K562 (cell line): ENCODE results near the gene ZNF222. TPM values are rescaled to one million over a fixed set of nuclear protein-coding genes. Genes with fewer than 3 reads are reported as not detected.

Source experiments
- ATAC-seq: fragments of 200-7000 bp; cut with Tn5 transposase; 3 replicates; pipeline ENCODE4 v1.9.1; 2020; ENCODE audit warnings: moderate library complexity
- BruUV-seq: library from RNA; stranded (reverse); fragments of 400-500 nt; replicated peaks from 2 replicates; lab custom pipeline; 2021; lab: Mats Ljungman, UMichigan
- CTCF ChIA-PET: fragments of 300-600 bp; formaldehyde crosslinking; extraction: SDS; loops from one replicate; lab custom pipeline; 2021; ENCODE audit warnings: low intra/inter-chr PET ratio; lab: Yijun Ruan, JAX
- POLR2A ChIA-PET: fragments of 300-600, 350-650 bp; sonication (Branson Sonifier 250); formaldehyde crosslinking; extraction: SDS; loops from one replicate; lab custom pipeline; 2021; ENCODE audit warnings: antibody characterized with exemption, inconsistent platforms; lab: Yijun Ruan, JAX
- DNase-seq, 4 experiments: peaks; one replicate each; pipeline versions ENCODE4 v3.0.0 to v3.0.0-alpha.2; 2011 to 2018; ENCODE audit warnings: low spot score in 3 of 4, mixed read lengths in 3 of 4; ENCODE audit errors: extremely low read depth in 1 of 4
- FAIRE-seq: peaks from 2 replicates; lab custom pipeline; 2011; peaks lifted over from hg19 to GRCh38; lab: Jason Lieb, UNC
- H2AFZ ChIP-seq: 2 replicates; pipeline ENCODE4 v1.6.0; 2011; ENCODE audit warnings: low read depth, low read length, control low read depth, inconsistent platforms
- H3K27ac ChIP-seq: fragments of 200-600 bp; 3 replicates; pipeline ENCODE4 v1.8.0; 2011; ENCODE audit warnings: low read depth, mild to moderate bottlenecking, control low read depth, inconsistent platforms, low read length, moderate library complexity, mixed read lengths; ENCODE audit errors: extremely low read depth
- H3K27me3 ChIP-seq, 2 experiments: fragments of 300-600 bp in 1 of 2; 2 replicates in 1 of 2; 3 replicates in 1 of 2; pipeline versions ENCODE4 v1.6.0 to v1.8.0; 2011; ENCODE audit warnings: inconsistent platforms in 2 of 2, low read length in 2 of 2, mild to moderate bottlenecking in 1 of 2, mixed read lengths in 1 of 2, moderate library complexity in 1 of 2; ENCODE audit not compliant: control insufficient read depth in 2 of 2, insufficient read depth in 2 of 2
- H3K36me3 ChIP-seq: fragments of 300-600 bp; 3 replicates; pipeline ENCODE4 v1.8.0; 2011; ENCODE audit warnings: mild to moderate bottlenecking, low read length, inconsistent platforms; ENCODE audit not compliant: control insufficient read depth, insufficient read depth
- H3K4me1 ChIP-seq, 2 experiments: fragments of 200-600 bp in 1 of 2; replicated peaks in 1 of 2; 2 replicates in 1 of 2; 3 replicates in 1 of 2; pipeline versions ENCODE4 v1.5.1 to v1.8.0; 2011; ENCODE audit warnings: inconsistent platforms in 2 of 2, low read length in 2 of 2, mild to moderate bottlenecking in 1 of 2, mixed read lengths in 1 of 2, moderate library complexity in 1 of 2; ENCODE audit not compliant: control insufficient read depth in 2 of 2, insufficient read depth in 2 of 2
- H3K4me2 ChIP-seq: 2 replicates; pipeline ENCODE4 v1.6.1; 2011; ENCODE audit warnings: low read length, control low read depth, inconsistent platforms, mixed read lengths; ENCODE audit not compliant: insufficient read depth
- H3K4me3 ChIP-seq: fragments of 200-600 bp; sonication (generic), shearing (Covaris generic); 2 replicates; pipeline ENCODE4 v1.5.1; 2016; ENCODE audit warnings: control low read depth, inconsistent platforms
- H3K79me2 ChIP-seq: fragments of 200-600 bp; 3 replicates; pipeline ENCODE4 v1.8.0; 2011; ENCODE audit warnings: low read length, inconsistent platforms; ENCODE audit not compliant: control insufficient read depth, insufficient read depth
- H3K9ac ChIP-seq, 2 experiments: 2 replicates each; pipeline versions ENCODE4 v1.6.0 to v1.6.1; 2011; ENCODE audit warnings: low read depth in 2 of 2, low read length in 2 of 2, control low read depth in 1 of 2, inconsistent platforms in 1 of 2, mild to moderate bottlenecking in 1 of 2, mixed read lengths in 1 of 2; ENCODE audit not compliant: insufficient read depth in 1 of 2
- H3K9me1 ChIP-seq: one replicate; pipeline ENCODE4 v1.6.0; 2011; ENCODE audit warnings: inconsistent platforms, mild to moderate bottlenecking, low read length, moderate library complexity; ENCODE audit not compliant: control insufficient read depth, insufficient read depth
- H3K9me3 ChIP-seq: replicated peaks from 2 replicates; pipeline ENCODE4 v1.5.1; 2011; ENCODE audit warnings: low read depth, low read length, inconsistent platforms; ENCODE audit not compliant: control insufficient read depth, insufficient read depth
- H4K20me1 ChIP-seq: replicated peaks from 2 replicates; pipeline ENCODE4 v1.6.1; 2011; ENCODE audit warnings: low read length, inconsistent platforms, mixed read lengths; ENCODE audit not compliant: control insufficient read depth, insufficient read depth
- ASH1L ChIP-seq: fragments of 450-650 bp; IDR thresholded peaks from 2 replicates; pipeline ENCODE4 v1.6.1; 2018; ENCODE audit warnings: borderline replicate concordance, mild to moderate bottlenecking, low read depth; ENCODE audit not compliant: partially characterized antibody
- ATF3 ChIP-seq, 2 experiments: fragments of 450-650 bp in 1 of 2; sonication (generic) in 1 of 2; formaldehyde crosslinking in 1 of 2; IDR thresholded peaks in 1 of 2; conservative IDR thresholded peaks in 1 of 2; 2 replicates each; pipeline versions ENCODE4 v1.6.1 to v1.8.1; 2016 to 2023; ENCODE audit warnings: mild to moderate bottlenecking in 2 of 2, moderate library complexity in 2 of 2, inconsistent platforms in 1 of 2, missing genetic modification reagents in 1 of 2
- CBX5 ChIP-seq: IDR thresholded peaks from 2 replicates; pipeline ENCODE4 v1.6.1; 2014; ENCODE audit warnings: low read depth, borderline replicate concordance
- NBN ChIP-seq: fragments of 450-650 bp; IDR thresholded peaks from 2 replicates; pipeline ENCODE4 v1.6.1; 2016; ENCODE audit warnings: low read depth, mild to moderate bottlenecking
- RAD51 ChIP-seq: fragments of 450-650 bp; IDR thresholded peaks from 2 replicates; pipeline ENCODE4 v1.7.1; 2016; ENCODE audit warnings: low read depth, mild to moderate bottlenecking, borderline replicate concordance
- RBM25 ChIP-seq: fragments of 200-400 bp; formaldehyde crosslinking; IDR thresholded peaks from 2 replicates; pipeline ENCODE4 v1.6.1; 2018; ENCODE audit warnings: low read length, low read depth, moderate library complexity; ENCODE audit not compliant: severe bottlenecking
- TBL1XR1 ChIP-seq, 2 experiments: IDR thresholded peaks; 2 replicates each; pipeline ENCODE4 v1.6.1; 2012; ENCODE audit warnings: improper control_type of control experiment in 2 of 2, low read length in 2 of 2, mild to moderate bottlenecking in 1 of 2
- THRB ChIP-seq: fragments of 450-650 bp; formaldehyde crosslinking; conservative IDR thresholded peaks from 2 replicates; pipeline ENCODE4 v1.4.0; 2022; ENCODE audit warnings: mild to moderate bottlenecking, missing genetic modification characterization
- TRIM28 ChIP-seq: fragments of 450-650 bp; IDR thresholded peaks from 2 replicates; pipeline ENCODE4 v1.6.1; 2017
- XRCC3 ChIP-seq: fragments of 450-650 bp; IDR thresholded peaks from 2 replicates; pipeline ENCODE4 v1.6.1; 2017; ENCODE audit warnings: mild to moderate bottlenecking, moderate library complexity
- ZNF280A ChIP-seq: fragments of 450-650 bp; IDR thresholded peaks from 2 replicates; pipeline ENCODE4 v1.6.1; 2018; ENCODE audit warnings: mild to moderate bottlenecking, low read depth; ENCODE audit not compliant: partially characterized antibody
- ZNF280B ChIP-seq: fragments of 250-450 bp; sonication (Bioruptor Pico); IDR thresholded peaks from 2 replicates; pipeline ENCODE4 v1.5.1; 2021; ENCODE audit warnings: mild to moderate bottlenecking
- ZNF584 ChIP-seq: fragments of 200-800 bp; sonication (Bioruptor generic); IDR thresholded peaks from 2 replicates; pipeline ENCODE4 v1.6.1; 2016; ENCODE audit warnings: low read depth, mild to moderate bottlenecking, missing genetic modification characterization, missing compliant biosample characterization
- ZNF644 ChIP-seq: fragments of 200-800 bp; sonication (Bioruptor generic); IDR thresholded peaks from 2 replicates; pipeline ENCODE4 v1.6.1; 2016; ENCODE audit warnings: low read depth, missing genetic modification characterization, missing compliant biosample characterization
- ZNF75A ChIP-seq: fragments of 450-650 bp; formaldehyde crosslinking; IDR thresholded peaks from 2 replicates; pipeline ENCODE4 v1.4.0; 2020; ENCODE audit warnings: mild to moderate bottlenecking
- ZNF79 ChIP-seq: fragments of 250-450 bp; sonication (Bioruptor Pico); IDR thresholded peaks from 2 replicates; pipeline ENCODE4 v1.4.0; 2020; ENCODE audit warnings: low read depth, mild to moderate bottlenecking, moderate library complexity
- WGBS: fragments of 100-300 bp; shearing (Covaris generic); methylation state at CpG from one replicate; pipeline ENCODE4 v1.1.6; 2016; ENCODE audit warnings: low coverage, mixed read lengths; ENCODE audit not compliant: insufficient coverage; ENCODE audit errors: missing lambda C conversion rate; 5-methylcytosine and 5-hydroxymethylcytosine counted together
- in situ Hi-C: fragments of 300-500 bp; cut with MboI; formaldehyde crosslinking; loops from 4 replicates; pipeline ENCODE4 v1.15.0; 2018; ENCODE audit warnings: inconsistent platforms, mixed read lengths
- intact Hi-C: fragments of 100-400 bp; cut with micrococcal nuclease; formaldehyde crosslinking; loops from 2 replicates; pipeline ENCODE4 v1.14.2; 2022
- polyA plus RNA-seq, 8 experiments: library from polyadenylated mRNA; depleted of rRNA in 4 of 8; stranded (reverse) in 5 of 8; unstranded in 3 of 8; fragments of >200 nt; fragmentation: Nextera tagmentation in 2 of 8; fragmentation: Illumina TruSeq in 1 of 8; extraction: Ambion mirVana in 2 of 8; extraction: Trizol in 1 of 8; gene quantifications; 2 replicates each; pipeline versions ENCODE4 v1.2.1 to v1.2.3, GENCODE V29; 2011 to 2014; ENCODE audit warnings: inconsistent platforms in 1 of 8, missing spikeins in 1 of 8
- total RNA-seq, 7 experiments: library from RNA; depleted of rRNA in 6 of 7; stranded (reverse); fragments of >200 nt in 6 of 7; fragmentation: Illumina TruSeq in 2 of 7; extraction: Trizol in 2 of 7; gene quantifications; 2 replicates each; pipeline versions ENCODE4 v1.2.1 to v1.2.3, GENCODE V29; 2011 to 2021; ENCODE audit warnings: low replicate concordance in 1 of 7

ZNF222 gene
- total and polyA plus RNA-seq, 9 of the 15 experiments (the other 6 are each of a cell fraction or from before 2014, with no cell fraction given) = 2.3 to 4.5 (median 3.0) TPM

GRCh38 chr19:44010468-44010867, 14.7 kb upstream of the ZNF222 start:
- Histone ChIP-seq H3K4me1 (no peaks in the 10 kb centered on the region), H3K27ac (no peak overlapping the region), H3K9ac (no peak overlapping the region), H3K4me3 (no peak overlapping the region), H3K9me1 (no peaks in the 10 kb centered on the region), H3K9me3 (peaks cover 4% of the 10 kb centered on the region; the same call in 1 of the 2 replicates), H3K36me3 (peaks cover 17% of the 10 kb centered on the region; the same call in 2 of the 3 replicates), H3K79me2 (no peaks in the 10 kb centered on the region), H3K27me3 (no peaks in the 10 kb centered on the region), H4K20me1 (no peaks in the 10 kb centered on the region), H3K4me2 (no peak overlapping the region), H2AFZ (no peak overlapping the region)
- WGBS = 40% methylated on average over 5 of the region's 5 CpGs
- POLR2A ChIA-PET = no interaction called here
- in situ Hi-C loops (no loop called here), intact Hi-C loops (no loop called here)
- BruUV-seq = no TSS peak
- CTCF ChIA-PET = no interaction called here
- no peak for FAIRE-seq
- no peak for ATAC-seq
- DNase-seq = no peak
- TF ChIP-seq ATF3 (IDR thresholded peaks at IDR 0.05) = no peak
- TF ChIP-seq ATF3 (CRISPR knock-in tag; conservative IDR thresholded peaks at IDR 0.05) = no peak
- no peak for TF ChIP-seq ZNF79 (CRISPR knock-in tag)
- peak; percentile 52; the same call in 1 of the 2 replicates for TF ChIP-seq CBX5
- peak; percentile 90 for TF ChIP-seq TRIM28
- no peak for TF ChIP-seq RAD51
- TF ChIP-seq RBM25 = peak; percentile 82
- peak; percentile 95 for TF ChIP-seq ZNF75A (CRISPR knock-in tag)
- TF ChIP-seq THRB (CRISPR knock-in tag) = no peak
- no peak for TF ChIP-seq NBN
- TF ChIP-seq ZNF280B = 0 out of 2 replicates have a peak, but pooled peaks have one; percentile 49
- TF ChIP-seq TBL1XR1 (IDR thresholded peaks at IDR 0.05; ENCODE audit: low read length in 2 of 2) = no peak
- no peak for TF ChIP-seq ZNF644 (tag)
- 0 out of 2 replicates have a peak, but pooled peaks have one; percentile 57 for TF ChIP-seq XRCC3
- no peak for TF ChIP-seq ASH1L
- peak; percentile 85 for TF ChIP-seq ZNF280A
- no peak for TF ChIP-seq ZNF584 (CRISPR knock-in tag)
